Measurements from ENCODE around the gene ZNF823. TPM values are rescaled to one million over a fixed set of nuclear protein-coding genes. Genes with fewer than 3 reads are reported as not detected.

ZNF823 gene
- total and polyA plus RNA-seq, 4 donors: 2.4 to 6.4 (median 3.1) TPM

- 91% methylated on average over 6 of the region's 6 CpGs for WGBS
- no peak for DNase-seq (ENCODE audit: low spot score)
- H3K9ac ChIP-seq (ENCODE audit: low read depth in 1 of 2, low read length in 2 of 2): no peak overlapping the region
- peaks cover 0 to 2% (median 0%) of the 10 kb centered on the region in 4 donors for H3K36me3 ChIP-seq (ENCODE audit: control insufficient read depth in 4 of 4, insufficient read depth in 3 of 4, low read depth in 1 of 4, low read length in 3 of 4)
- H3K27me3 ChIP-seq (ENCODE audit: control insufficient read depth in 4 of 4, insufficient read depth in 4 of 4, low read length in 3 of 4): no peaks in the 10 kb centered on the region
- H3K9me3 ChIP-seq (ENCODE audit: control insufficient read depth in 4 of 4, low read length in 3 of 4): peaks cover 0 to 10% (median 6%) of the 10 kb centered on the region in 4 donors
- no peak overlapping the region for H3K4me3 ChIP-seq (ENCODE audit: low read depth in 1 of 3, low read length in 3 of 3)
- no peak overlapping the region for H3K27ac ChIP-seq (ENCODE audit: low read depth in 1 of 2, low read length in 2 of 2)
- H3K4me1 ChIP-seq (ENCODE audit: control insufficient read depth in 4 of 4, insufficient read depth in 4 of 4, low read length in 3 of 4): peaks cover 0 to 2% (median 0%) of the 10 kb centered on the region in 4 donors
- TF ChIP-seq SP1 (IDR thresholded peaks at IDR 0.05) (no peak), FOXA1 (IDR thresholded peaks at IDR 0.05) (no peak), HNF4G (IDR thresholded peaks at IDR 0.05) (no peak), NR2F2 (IDR thresholded peaks at IDR 0.05) (no peak), HNF4A (conservative IDR thresholded peaks at IDR 0.05) (no peak), RAD21 (IDR thresholded peaks at IDR 0.05) (no peak), ZBTB33 (IDR thresholded peaks at IDR 0.05) (no peak), GABPA (IDR thresholded peaks at IDR 0.05 in 1 of 2, conservative IDR thresholded peaks at IDR 0.05 in 1 of 2) (no peak), RXRA (IDR thresholded peaks at IDR 0.05) (no peak), EGR1 (IDR thresholded peaks at IDR 0.05; ENCODE audit: low read depth in 2 of 2) (no peak), YY1 (IDR thresholded peaks at IDR 0.05) (no peak), MAX (IDR thresholded peaks at IDR 0.05) (no peak), TAF1 (conservative IDR thresholded peaks at IDR 0.05) (no peak), FOXA2 (IDR thresholded peaks at IDR 0.05) (no peak), JUND (IDR thresholded peaks at IDR 0.05) (no peak), ATF3 (IDR thresholded peaks at IDR 0.05) (no peak), CTCF (IDR thresholded peaks at IDR 0.05; ENCODE audit: low read depth, low read length, missing input control) (no peak)
Observed at GRCh38 chr19:11675569-11675968, 63.2 kb downstream of the ZNF823 start.

GRCh38 chr19:11674067-11674492 lies 64.7 kb downstream of the ZNF823 start:
- peaks cover 0 to 3% (median 0%) of the 10 kb centered on the region in 4 donors for H3K9me3 ChIP-seq (ENCODE audit: control insufficient read depth in 4 of 4, low read length in 3 of 4)
- H3K27me3 ChIP-seq (ENCODE audit: control insufficient read depth in 4 of 4, insufficient read depth in 4 of 4, low read length in 3 of 4): no peaks in the 10 kb centered on the region
- peak overlapping the region in 1 of 2 donors; percentile 18 for H3K27ac ChIP-seq (ENCODE audit: low read depth in 1 of 2, low read length in 2 of 2)
- 39% methylated on average over 26 of the region's 26 CpGs for whole genome bisulfite sequencing
- no peaks in the 10 kb centered on the region for H3K36me3 ChIP-seq (ENCODE audit: control insufficient read depth in 4 of 4, insufficient read depth in 3 of 4, low read depth in 1 of 4, low read length in 3 of 4)
- H3K4me3 ChIP-seq (ENCODE audit: low read depth in 1 of 3, low read length in 3 of 3): peak overlapping the region in 2 of 3 donors; percentile 22 to 49
- peaks cover 0 to 2% (median 0%) of the 10 kb centered on the region in 4 donors for H3K4me1 ChIP-seq (ENCODE audit: control insufficient read depth in 4 of 4, insufficient read depth in 4 of 4, low read length in 3 of 4)
- no peak overlapping the region for H3K9ac ChIP-seq (ENCODE audit: low read depth in 1 of 2, low read length in 2 of 2)
- no peak for DNase-seq (ENCODE audit: low spot score)
- TF ChIP-seq REST (IDR thresholded peaks at IDR 0.05) (no peak), EGR1 (IDR thresholded peaks at IDR 0.05; ENCODE audit: low read depth in 2 of 2) (no peak), TAF1 (conservative IDR thresholded peaks at IDR 0.05) (no peak), SP1 (IDR thresholded peaks at IDR 0.05) (no peak), GABPA (IDR thresholded peaks at IDR 0.05 in 1 of 2, conservative IDR thresholded peaks at IDR 0.05 in 1 of 2) (no peak), MAX (IDR thresholded peaks at IDR 0.05) (no peak), FOXA2 (IDR thresholded peaks at IDR 0.05) (no peak), HNF4A (conservative IDR thresholded peaks at IDR 0.05) (no peak), RAD21 (IDR thresholded peaks at IDR 0.05) (no peak), YY1 (IDR thresholded peaks at IDR 0.05) (no peak), RXRA (IDR thresholded peaks at IDR 0.05) (no peak), NR2F2 (IDR thresholded peaks at IDR 0.05) (no peak), FOXA1 (IDR thresholded peaks at IDR 0.05) (no peak), ATF3 (IDR thresholded peaks at IDR 0.05) (no peak), JUND (IDR thresholded peaks at IDR 0.05) (no peak), CTCF (IDR thresholded peaks at IDR 0.05; ENCODE audit: low read depth, low read length, missing input control) (no peak)
